HG02642 (cell line): ENCODE results near the gene DNMBP.
"Not testable (repeated sequence)": the region's sequence is repeated elsewhere in the genome, so short reads cannot be mapped to it uniquely, and the experiment has no call there.

Experiments used
- ATAC-seq: cut with Tn5 transposase; IDR thresholded peaks from one replicate; pipeline ENCODE4 v1.9.1; 2021; ENCODE audit warnings: mild to moderate bottlenecking; ENCODE audit not compliant: unreplicated experiment, poor library complexity

DNMBP gene

DNA sequence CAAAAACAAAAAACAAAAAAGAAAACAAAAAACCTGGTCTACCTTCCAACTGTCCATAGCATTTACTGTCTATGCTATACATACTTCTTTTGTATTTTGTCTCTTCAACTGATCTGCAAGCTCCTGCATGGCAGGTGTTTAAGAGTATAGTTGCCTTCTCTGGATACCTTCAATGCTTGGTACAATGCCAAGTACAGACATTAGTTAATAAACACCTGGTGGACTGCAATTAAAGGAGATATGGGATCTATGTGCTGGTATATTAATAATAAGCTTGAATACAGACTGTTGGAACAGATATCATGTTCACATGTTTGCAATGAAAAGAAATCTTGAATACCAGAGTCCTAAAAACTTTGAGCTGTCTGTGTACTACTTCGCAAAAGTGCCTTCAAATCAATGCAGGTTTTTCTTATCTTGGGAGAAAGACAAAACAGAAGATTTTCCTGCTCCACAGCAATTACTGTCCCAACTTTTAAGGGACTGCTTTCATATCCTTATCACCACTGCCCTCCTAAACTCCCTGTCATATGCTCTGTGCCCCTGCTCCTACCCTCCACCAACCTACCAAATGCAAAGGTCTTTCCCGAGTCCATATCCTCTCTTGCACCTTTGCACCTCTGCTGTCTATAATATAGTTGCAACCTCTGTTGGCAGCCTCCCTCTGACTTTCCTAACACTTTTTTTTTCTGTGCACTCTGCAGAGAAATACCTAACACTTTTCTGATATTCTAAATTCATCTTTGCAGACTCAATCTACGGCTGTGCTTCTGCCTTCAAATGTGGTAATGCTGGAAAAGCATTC lies 85.1 kb downstream of the DNMBP start:
- no peak for ATAC-seq

DNA sequence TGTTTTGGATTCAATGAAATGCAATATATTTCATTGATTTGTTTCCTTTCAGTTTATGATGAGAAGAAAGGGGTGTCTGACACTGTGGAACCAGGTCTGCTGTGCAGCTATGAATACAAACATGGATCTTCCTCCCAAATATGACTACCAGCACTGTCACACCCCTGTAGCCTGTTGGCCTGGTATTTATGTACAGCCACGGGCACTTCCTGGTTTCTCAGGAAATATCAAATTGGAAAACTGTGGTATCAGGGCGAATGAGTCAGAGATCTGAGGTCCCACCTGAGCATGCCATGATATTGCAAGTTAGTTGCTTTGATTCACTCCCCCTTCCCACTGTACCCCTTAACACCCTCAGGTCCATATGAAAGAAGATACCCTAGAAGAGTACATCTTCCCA lies 87.8 kb downstream of the DNMBP start:
- no peak for ATAC-seq

DNA sequence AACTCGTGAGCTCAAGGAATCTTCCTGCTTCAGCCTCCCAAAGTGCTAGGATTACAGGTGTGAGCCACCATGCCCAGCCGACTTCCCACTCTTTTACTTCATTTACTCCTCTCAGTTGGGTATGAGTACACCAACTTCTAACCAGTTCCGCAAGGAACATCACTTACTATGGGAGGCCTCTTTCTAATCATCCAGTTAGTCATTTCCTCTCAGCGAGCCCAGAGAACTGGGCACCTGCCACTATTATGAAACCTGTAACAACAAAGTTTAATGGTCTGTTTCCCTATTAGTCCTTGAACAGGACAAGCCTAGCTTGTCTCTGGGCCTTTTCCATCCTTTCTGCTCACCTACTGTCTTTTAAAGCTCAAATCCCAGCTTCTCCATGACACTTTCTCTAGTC lies 88.8 kb downstream of the DNMBP start:
- ATAC-seq, result no peak

DNA sequence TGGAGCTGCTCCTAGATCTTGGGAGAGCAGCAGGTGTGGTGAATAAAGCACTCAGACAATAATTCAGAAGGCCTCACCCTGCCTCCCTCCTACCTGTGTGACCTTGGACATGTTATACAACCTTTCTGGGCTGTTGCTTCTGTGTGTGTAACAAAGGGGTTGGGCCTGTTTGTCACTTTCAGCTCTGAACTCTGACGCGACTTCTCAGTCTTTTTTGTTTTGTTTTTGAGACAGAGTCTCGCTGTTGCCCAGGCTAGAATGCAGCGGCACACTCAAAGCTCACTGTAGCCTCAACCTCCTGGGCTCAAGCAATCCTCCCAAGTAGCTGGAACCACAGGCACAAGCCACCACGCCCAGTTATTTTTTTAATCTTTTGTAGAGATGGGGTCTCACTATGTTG lies 89.3 kb downstream of the DNMBP start:
- no peak for ATAC-seq

DNA sequence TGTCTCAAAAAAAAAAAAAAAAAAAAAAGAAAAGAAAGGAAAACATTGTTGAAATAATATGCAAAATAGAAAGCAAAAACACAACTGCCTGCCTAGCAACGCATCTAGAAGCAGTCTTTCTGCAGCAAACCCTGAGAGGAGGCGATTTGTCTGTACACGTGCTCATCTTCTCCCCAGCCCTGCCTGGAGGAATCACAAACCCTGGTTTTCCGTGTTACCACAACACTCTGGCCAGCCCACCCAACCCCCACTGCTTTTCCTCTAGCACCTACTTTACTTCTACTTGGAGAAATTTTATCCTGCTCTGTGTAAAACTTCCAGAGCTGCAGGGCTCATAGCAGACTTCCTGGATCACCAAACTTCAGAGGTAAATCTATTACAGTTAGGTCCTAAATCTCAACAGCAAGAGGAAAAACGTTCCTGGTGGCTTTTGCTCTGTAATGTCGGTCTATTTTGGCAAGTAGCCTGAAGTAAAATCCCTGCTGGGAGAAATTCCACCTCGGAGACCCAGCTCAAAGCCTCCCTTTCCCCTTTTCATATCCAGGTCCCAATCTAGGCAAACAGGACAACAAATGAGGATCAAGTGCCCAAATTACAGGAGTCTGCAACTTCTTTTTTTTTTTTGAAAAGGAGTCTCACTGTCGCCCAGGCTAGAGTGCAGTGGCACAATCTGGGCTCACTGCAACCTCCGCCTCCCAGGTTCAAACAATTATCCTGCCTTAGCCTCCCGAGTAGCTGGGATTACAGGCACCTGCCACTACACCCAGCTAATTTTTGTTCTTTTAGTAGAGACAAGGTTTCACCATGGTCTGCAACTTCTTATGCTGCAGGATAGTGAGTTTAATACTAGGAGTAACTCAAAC lies 91.6 kb downstream of the DNMBP start:
- ATAC-seq, result no peak

DNA sequence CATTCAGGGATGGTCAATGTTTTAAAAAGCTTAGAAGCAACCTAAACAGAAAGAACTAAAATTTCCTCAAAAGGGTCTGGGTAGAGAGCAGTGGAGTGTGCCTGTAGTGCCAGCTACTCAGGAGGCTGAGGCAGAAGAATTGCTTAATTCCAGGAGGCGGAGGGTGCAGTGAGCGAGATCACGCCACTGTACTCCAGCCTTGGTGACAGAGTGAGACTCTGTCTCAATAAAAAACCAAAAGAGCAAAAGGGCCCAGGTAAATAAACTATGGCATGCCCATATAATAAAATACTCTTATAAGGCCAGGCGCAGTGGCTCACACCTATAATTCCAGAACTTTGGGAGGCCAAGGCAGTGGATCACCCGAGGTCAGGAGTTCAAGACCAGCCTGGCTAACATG lies 93.0 kb downstream of the DNMBP start:
- no peak for ATAC-seq

DNA sequence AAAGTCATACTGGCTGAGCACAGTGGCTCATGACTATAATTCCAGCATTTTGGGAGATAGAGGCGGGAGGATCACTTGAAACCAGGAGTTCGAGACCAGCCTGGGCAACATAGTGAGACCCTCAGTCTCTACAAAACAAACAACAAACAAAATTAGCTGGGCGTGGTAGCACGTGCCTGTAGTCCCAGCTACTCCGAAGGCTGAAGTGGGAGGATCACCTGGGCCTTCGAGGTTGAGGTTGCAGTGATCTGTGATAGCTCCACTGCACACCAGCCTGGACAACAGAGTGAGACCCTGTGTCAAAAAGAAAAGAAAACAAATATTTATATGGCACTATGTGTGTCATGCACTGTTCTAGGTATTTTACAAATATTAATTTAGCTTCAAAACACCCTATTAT lies 94.3 kb downstream of the DNMBP start:
- no peak for ATAC-seq

DNA sequence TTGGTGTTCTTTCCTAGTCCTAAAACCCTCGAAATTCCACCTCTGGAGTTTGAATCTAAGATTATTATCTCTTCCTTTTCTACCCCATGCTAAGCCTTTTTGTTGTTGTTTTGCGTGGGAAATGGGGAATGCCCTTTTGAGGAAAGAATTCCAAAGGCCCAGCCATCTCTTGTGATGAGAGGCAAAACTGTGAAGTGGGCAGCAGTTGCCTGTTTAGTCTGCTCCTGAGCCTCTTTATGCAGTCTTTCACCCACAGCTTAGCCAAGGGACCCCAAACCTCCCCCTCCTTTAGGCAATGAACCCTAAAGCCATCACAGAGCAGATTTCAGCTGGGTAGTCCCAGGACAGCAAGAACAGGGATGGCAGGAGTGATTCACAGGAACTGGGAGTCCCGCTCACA lies 95.5 kb downstream of the DNMBP start:
- no peak for ATAC-seq

DNA sequence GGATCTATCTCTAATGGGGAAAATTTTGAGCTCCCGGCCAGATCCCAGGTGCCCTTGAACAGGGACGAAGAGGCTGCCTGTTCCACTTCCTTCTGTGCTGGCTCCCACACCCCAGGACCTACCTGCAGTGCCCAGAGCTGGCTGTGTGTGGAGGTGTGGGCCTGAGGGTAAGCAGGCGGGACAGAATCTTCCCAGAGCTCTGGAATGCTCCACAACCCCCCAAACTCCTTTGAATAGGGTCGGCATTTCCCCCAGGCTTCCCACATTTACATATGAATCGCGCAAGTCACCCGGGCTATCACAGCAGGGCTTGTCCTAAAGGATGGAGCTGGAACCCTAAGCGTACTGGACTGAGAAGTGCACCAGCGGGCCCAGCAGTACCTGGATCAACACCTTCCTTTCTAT lies 95.9 kb downstream of the DNMBP start:
- ATAC-seq, result no peak

DNA sequence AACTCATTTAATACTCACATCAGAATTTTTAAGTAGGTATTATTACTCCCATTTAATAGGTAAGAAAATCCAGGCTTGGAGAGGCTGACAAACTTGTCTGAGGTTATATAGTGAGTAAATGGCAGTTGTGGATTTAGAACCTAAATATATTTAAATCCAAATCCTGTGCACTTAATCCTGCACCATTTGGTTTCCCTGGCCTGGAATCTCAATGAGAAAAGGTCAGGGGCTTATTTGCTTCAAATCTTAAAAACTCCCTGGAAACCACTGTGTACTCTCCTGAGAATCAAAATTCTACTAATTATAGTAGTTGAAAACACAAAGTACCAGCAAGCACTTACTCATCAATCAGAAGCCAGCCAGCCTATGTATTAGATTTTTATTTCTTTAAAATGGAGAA lies 97.7 kb downstream of the DNMBP start:
- no peak for ATAC-seq

DNA sequence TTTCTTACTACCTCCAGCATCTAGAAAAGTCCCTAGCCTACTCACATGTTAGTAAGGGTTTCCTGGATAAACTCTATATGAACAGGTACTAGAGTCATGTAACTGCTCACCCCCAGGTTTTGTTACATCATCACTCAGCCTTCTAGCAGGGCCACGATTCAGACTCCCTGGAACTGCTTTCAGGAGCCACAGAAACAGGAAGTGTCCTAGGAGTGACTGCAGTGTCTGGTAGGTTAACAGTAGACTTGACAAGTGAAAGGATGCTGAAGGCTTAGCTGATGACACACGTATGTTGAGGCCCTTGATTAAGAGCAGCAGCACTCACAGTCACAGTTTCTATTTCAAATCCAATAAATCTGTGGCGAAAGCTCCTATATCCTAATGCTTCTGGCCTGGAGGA lies 101.2 kb downstream of the DNMBP start:
- no peak for ATAC-seq

DNA sequence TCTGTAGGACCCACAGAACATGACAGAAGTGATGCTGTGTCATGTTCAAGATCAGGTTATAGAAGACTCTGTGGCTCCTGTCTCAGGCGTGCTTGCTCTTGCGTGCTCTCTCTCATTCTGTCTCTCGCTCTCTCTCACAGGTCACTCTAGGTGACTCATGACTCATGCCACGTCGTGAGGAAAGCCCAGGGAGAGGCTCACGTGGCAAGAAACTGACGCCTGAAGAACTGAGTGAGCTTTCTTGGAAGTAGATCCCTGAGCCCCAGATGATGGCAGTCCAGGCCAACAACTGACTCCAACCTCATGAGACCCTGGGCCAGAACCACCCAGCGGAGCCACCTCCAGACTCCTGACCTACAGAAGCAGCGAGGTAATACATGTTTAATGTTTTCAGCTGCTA lies 103.3 kb downstream of the DNMBP start:
- no peak for ATAC-seq

DNA sequence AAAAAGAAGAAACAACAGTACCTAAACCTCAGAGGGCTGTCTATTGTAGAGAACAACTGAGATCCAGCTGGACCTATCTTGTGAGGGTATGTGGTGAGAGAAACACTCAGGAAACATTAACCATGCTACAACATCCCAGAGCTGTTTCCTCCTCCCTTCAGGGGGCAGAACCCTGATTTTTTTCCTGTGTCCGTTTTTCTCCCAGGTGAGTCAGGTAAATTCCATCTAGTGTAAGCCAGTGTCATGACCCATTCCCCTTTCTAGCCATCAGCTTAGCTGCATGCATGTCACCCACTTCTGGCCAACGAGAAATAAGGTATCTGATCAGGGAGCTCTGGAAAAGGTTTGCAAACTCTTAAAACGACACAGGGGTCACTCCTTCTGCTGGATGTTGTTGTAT lies 103.8 kb downstream of the DNMBP start:
- no peak for ATAC-seq

DNA sequence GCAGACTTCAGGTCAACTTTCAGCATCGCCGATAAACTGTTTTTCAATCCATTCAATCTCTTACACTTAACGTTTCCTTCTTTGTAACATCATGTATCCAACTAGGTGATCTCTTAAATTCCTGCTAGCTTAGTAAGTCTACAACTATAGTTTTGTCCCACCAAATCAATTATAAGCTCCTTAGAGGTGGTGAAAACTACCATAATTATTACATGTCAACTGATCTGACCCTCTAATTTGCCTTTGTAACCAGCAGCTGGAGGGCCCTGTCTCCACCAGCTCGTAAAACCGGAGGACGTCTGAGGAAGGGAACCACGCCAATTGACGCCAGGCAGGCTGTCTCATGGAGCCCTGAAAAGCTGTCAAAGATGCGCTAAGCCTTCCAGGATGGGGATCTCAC lies 113.9 kb downstream of the DNMBP start:
- ATAC-seq, result no peak

DNA sequence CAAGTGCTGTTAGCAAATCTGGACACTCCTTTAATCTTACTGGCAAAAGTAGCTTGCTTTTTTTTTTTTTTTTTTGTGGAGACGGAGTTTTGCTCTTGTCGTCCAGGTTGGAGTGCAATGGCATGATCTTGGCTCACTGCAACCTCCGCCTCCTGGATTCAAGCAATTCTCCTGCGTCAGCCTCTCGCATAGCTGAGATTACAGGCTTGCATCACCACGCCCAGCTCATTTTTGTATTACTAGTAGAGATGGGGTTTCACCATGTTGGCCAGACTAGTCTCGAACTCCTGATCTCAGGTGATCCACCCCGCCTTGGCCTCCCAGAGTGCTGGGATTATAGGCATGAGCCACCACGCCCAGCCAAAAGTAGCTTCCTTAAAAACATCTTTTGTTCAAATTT lies 114.7 kb downstream of the DNMBP start:
- ATAC-seq, result not testable (repeated sequence)

DNA sequence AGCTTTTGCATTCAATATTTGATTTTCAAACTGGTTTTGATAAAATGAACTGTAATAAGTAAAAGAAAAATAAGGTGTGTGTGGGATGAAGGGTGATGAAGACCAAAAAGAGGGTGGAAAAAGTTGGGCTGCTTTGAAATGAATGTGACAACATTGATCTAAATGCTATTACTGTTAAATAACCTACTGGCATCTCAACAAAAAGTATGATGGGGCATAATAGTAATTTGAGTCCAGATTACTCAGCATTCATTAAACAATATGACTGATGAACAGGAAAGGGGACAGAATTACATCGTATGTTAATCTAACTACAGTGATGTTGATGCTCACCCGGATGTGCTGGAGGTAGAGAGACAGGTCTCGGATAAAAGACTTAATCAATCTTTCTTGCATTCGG lies 115.1 kb downstream of the DNMBP start:
- ATAC-seq, result no peak

DNA sequence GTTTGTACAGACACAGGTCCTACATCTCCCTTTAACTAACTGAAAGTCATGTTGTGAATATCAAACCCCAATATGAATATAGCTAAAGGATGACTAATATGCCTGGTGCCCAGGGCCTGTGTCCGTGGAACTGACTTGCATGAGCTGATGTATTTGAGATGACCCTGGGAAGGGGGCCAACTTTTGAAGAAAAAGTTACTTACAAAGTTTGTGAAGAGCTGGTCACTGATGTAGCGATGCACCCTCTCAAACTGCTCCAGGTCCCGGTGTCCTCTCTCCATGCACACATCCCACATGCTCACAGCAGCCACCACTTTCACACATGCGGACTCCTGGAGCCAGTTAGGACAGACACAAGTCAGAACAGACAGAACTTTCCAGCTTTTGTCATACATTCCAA lies 121.1 kb downstream of the DNMBP start:
- no peak for ATAC-seq

DNA sequence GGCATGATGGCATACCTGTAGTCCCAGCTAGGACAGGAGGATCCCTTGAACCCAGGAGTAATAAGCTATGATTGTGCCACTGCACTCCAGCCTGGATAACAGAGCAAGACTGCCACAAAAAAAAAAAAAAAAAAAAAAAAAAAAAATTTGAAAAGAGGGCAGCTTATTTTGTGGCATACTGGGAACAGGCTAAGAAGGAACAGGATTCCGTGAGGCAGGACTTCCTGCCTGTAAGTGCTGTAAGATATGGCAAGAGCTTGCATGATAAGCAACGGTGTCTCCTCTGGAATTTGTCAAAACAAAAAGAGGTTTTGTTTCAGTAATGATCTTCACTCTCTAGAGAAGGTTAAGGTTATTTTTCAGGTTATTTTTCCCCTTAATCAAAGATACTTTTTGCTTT lies 126.2 kb downstream of the DNMBP start:
- ATAC-seq, result no peak

DNA sequence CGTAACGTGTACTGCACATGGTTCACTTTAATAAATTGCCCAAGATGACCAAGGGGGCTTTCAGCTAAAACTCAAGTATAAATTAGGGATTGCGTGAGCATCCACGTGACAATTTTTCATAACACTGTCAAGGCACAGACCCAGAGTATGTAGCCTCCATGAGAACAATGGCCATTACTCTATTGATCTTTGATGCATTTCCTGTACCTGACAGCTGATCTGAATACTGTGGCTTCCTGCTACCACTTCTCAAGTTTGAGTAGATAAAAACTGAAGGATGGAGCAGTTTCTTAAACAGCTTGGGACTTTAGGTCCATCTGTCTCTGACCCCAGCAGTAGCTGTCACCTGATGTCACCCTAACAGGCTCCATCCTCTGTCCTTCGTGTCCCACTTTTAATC lies 128.4 kb downstream of the DNMBP start:
- ATAC-seq, result no peak

DNA sequence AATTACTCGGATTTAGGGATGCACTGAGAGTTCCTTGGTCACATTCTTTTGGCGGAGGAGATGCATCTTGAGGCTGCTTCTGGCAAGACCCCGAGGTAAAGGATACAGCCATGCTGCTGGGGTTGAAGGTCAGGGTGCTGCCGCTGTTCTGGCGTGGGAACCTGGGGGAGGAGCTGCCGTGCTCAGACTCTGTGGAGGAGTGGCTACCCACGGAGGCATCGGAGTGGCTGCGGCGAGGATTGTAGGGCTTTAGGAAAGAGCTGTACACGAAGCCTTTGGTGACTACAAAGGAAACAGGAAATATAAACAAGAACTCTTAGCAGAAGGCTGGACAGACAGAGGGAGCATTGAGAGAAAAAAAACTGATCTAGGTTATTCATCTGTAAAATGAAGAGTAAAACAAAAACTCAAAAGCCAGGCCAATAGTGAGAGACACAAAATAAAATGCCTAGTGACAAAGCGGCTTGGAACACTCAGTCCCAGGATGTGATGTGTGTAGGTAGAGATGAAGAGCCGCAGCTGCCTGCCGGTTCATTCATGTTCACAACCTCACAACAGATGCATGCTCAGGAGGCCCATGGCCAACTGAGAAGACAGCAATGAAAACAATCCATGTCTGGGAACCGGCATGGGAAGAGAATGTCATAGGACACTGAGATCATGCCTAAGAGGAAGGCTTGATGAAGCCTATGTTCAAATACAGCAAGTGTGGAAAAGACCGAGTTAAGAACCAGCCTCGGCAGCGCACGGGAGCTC lies 129.5 kb downstream of the DNMBP start:
- ATAC-seq, result no peak

DNA sequence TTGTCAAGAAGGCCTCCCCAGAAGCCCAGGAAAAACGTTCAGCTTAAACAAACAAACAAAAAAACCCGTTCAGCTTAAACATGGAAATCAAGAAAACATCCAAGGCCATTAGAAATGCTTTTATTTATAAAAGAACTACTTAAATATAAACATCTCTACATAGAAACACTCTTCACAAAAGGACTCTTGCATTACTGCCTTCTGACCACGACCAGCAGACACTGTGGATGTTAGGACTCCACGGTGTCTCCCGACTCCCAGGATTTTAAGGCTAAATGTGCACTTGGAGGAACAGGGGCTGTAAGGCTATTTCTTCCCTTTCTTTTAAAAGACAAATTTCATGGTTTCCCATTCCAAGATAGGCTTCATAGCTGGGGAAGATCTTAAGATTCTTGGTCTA lies 134.3 kb downstream of the DNMBP start:
- ATAC-seq, result no peak
